ENCODE results near the gene SEPTIN8.

The SEPTIN8 gene, protein sequence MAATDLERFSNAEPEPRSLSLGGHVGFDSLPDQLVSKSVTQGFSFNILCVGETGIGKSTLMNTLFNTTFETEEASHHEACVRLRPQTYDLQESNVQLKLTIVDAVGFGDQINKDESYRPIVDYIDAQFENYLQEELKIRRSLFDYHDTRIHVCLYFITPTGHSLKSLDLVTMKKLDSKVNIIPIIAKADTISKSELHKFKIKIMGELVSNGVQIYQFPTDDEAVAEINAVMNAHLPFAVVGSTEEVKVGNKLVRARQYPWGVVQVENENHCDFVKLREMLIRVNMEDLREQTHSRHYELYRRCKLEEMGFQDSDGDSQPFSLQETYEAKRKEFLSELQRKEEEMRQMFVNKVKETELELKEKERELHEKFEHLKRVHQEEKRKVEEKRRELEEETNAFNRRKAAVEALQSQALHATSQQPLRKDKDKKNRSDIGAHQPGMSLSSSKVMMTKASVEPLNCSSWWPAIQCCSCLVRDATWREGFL

DNA sequence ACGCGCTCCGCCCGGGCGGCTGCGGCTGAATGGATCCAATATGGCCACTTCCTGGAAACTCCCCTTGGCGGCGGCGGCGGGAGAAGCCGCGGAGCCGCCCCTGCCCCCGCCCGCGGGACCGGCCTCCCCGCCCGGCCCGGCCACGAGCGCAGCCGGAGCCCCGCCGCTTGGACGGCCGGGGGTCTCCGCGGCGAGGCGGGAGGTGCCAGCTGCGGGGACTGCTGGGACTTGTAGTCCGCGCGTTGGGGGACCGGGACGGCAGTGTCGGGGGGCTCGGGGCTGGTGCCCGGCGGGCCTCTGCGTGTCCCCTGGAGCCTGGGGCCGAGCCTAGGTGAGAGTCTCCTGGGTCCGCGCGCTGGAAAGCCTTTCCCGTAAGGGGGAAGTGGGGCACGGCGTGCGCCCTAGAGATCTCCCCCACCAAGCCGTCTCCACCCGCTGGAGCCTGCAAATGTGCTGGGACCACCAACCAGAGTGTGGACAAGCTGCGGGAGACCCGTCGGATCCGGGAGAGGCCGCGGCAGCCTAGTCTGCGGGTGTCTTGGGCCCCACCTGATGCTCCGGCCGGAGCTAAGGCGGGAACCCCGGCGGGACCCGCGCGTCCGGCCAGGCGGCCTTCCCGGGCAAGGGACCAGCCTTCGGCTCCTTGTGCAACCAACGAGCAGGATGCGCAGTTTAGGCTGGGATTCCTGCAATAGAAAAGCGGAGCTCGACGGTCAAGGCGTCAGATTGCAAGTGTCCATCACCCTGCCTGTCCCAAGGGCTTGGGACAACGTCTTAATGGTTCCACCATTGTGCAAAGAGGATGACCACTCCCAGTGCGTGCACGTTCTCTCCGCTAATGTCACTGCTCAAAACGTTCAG, at the start of gene SEPTIN8:
SEPTIN8 (minus strand) TSS at position 31 of the 861 bp plus-strand sequence. CDS start 102 bp downstream, outside the sequence.
- DNase-seq: peak in 1 of 2 experiments; percentile 28

DNA sequence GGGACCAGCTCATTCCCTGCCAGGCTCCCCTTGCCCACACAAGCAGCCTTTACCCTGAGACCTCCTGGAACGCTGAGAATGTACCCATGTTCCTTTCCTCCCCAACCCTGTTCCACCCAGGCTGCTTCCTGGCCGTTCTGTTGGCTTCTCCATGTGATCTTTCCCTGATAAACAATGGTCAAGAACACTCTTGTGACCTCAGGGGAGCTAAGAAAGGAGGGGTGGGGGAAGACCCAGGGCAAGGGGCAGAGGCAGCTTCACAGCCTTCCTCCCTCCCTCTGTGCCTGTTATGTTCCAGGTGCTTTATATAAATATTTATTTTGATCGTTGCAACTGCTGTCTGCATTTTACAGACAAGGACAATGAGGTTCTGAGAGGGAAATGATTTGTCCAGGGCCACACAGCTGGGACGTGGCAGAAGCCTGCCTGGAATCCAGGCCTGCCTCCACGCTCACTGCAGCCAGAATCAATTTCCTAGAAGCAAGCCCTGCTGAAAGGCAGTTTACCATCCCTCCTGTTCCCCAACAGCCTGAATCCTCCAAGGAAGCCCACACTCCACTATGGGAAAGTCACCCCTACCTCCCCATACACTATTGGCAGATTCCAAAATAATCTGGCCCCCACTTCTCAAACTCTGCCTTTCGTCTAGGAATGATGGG, 49.5 kb upstream of the SEPTIN8 start:
- no peak for DNase-seq

DNA sequence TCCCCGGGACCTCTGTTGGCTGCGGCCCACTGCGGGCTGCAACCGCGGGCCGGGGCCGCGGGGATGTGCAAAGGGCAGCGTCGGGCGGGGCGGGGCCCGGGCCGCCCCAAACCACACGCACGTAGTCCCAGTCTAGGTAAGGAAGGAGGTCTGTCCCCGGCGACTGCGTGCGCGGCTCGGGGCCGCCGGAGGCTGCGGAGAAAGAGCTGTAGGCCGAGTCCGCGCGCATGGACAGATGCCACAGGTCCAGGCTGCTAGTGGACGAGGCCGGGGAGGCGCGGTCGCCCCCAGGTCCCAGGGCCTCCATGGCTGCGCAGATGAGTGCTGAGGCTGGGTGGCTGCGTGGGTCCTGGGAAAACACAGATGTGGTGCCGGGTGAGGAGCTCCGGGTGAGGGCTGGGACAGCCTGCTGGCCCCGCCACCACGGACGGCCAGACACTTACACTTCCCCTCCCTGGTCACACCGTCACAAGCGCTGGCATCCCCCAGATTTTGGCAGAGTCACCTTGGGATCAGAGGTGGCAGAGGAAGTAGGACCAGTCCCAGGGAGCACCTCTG, 48.9 kb upstream of the SEPTIN8 start:
- DNase-seq: no peak

DNA sequence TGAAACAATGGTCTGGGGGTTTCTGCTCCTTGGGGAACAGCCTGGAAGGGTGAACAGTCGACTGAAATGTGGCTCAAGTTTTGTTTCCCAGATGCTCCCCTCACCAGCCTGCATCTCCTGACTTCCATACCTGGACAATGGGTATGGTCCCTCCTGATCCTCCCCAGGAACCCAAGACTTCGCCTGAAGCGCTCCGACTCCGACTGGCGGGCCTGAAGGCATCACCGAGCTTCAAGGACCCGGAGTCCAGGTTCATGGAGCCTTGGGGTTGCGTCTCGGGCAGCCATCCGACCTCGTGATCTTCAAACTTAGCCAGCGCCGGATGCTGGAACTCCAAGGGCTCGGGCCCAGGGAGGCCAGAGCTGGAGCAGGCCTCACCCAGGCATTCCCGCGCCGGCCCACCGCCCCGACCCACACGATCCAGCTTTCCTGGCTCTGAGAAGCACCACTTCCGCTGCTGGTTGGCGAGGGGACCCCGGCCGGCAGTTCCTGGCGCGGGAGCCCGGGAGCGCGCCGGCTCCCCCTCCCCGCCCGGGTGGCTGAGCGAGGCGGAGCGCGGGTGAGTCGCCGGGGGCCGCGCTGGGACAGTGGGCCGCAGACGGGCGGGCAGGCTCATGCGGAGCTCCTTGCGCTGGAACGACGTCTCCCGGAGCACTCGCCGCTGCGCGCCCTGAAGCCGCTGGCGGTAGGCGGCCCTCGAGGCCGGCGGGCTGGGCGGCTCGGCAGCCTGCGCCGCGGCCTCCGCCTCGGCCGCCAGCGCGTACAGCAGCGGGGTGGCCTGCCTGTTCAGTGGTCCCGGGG, 48.2 kb upstream of the SEPTIN8 start:
- no peak for DNase-seq

- DNase-seq: no peak
Observed at GRCh38 chr5:132824426-132824825, 47.4 kb upstream of the SEPTIN8 start.

- DNase-seq: no peak
Observed at GRCh38 chr5:132823481-132824050, 46.5 kb upstream of the SEPTIN8 start.

DNA sequence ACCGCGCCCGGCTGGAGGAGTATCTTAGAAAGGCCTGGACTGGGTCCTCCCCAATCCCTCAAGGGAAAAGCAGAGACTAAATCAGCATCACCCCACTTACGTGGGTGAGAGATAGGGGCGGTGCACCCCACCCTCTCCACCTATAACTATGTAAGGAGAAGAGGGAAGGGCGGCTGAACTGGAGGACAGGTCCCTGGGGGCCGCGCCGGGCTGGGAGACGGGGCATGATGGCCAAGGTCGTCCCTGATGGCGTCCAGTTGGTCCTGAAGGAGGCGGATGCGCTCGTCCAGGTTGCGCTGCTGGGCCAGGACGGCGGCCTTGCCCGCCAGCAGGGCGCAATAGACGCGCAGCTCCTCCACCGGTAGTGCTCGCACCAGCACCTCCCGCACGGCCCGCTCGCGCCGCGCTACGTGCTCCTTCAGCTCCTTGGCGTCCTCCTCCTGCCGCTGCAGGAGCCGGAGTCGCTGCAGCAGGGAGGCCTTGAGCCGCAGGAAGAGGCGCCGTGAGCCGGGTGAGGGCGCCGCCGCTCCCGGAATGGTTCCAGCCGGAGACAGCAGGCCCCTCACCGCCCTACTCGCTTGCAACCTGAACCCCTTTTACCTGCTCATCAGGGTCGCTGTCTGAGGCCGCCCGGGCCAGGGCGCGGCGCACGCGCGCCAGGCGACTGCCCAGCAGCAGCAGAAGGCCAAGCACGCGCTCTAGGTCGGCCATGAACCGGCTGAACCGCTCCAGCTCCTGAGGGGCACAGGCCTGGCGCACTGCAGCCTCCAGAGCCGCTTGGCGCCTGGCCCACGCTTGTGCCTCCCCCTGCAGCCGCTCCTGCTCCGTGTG, 45.8 kb upstream of the SEPTIN8 start:
- DNase-seq: no peak

DNA sequence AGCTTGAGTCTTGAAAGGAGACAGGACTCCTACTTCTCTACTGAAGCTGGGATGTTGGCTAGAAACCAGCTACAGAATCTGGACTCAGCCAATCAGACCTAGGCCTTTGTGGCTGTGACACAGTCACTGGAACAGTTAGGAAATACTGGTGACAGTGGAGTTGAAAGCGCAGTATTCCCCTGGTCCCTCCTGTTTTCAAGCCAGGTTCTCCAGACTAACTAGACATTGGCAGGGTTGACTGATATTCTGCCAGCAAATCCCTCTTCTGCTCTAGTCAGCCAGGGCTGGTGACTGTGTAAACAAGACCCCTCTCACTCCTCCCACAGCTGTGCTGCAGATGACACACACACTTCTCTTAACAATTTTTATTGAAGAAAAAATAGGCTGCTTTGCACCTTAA, 44.8 kb upstream of the SEPTIN8 start:
- no peak for DNase-seq

DNA sequence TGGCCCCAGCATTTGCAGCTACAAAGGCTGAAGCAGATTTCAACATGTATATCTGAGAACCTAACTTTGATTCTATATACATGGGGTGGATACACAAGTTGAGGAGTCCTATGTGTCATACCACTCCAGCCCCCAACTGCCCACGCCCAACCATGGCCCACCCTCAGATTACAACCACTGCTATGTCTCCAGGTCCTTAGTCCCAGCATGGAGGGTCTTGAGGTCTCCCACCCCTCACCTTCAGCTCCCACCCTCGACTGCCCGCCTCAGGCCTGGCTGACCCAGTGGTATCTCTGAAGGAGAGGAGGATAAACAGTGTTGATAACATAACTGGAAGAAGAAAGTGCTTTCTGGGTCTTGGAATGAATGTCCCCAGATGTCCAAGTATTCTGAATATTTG, 44.3 kb upstream of the SEPTIN8 start:
- DNase-seq: no peak

GRCh38 chr5:132820162-132820754, 43.2 kb upstream of the SEPTIN8 start:
- DNase-seq: peak; percentile 64 to 77

DNA sequence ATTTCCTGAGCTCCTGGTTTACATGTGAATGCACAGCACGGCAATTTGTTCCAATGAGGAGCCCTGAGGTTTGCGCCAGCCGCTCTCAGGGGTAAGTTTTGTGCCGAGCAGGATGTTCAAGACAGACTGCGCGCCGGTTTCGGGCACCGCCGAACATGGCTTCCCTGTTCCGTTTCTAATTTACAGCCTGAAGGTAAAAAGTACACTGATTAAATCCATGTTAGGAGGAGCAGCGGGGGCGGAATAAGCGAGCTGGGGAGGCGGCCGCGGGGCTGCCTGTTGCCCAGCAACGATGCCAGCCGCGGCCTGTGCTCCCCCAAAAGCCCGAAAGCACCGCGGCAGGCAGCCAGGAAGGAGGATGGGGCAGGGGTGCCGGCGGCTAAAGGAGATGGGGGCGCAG, 42.4 kb upstream of the SEPTIN8 start:
- DNase-seq: no peak

DNA sequence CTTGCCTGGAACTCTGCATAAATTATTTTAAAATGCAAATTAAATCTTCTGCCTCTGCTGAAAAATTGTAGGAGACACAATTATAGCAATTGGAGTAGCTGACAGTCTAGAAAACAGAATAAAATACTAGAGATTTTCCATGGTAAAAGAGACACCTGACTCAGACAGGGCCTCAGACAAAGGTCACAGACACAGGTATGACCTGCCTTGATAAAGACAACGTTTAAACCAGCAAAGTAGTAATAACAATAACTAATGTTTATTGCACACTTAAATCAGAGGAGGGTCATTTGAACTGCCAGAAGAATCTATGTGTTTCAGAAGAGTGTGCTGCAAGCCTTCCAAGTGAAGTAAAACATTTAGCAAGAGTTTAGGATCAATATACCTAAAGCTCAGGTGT, 40.0 kb upstream of the SEPTIN8 start:
- no peak for DNase-seq

GRCh38 chr5:132816554-132816953, 39.5 kb upstream of the SEPTIN8 start:
- DNase-seq: no peak

DNA sequence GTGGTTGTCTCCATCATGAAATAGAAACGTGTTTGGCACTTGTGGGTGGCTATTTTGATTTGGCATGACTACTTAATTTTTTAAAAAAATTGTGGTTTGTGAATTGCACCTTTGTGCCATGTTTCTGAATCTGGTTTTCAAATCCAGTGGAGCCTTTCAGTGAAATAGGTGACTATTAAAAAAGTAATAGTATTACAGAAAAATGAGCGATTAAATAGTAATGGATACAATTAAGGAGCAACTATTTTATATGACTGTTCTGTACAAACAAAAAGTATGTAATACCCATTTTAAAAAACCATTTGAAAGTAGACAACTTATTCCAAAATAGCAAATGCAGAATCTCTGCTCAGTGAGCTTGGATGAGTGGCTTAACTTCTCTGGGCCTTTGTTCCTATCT, 39.0 kb upstream of the SEPTIN8 start:
- no peak for DNase-seq

- DNase-seq: no peak
Observed at GRCh38 chr5:132815454-132815853, 38.4 kb upstream of the SEPTIN8 start.

GRCh38 chr5:132814503-132815294, 37.7 kb upstream of the SEPTIN8 start:
- DNase-seq: no peak

DNA sequence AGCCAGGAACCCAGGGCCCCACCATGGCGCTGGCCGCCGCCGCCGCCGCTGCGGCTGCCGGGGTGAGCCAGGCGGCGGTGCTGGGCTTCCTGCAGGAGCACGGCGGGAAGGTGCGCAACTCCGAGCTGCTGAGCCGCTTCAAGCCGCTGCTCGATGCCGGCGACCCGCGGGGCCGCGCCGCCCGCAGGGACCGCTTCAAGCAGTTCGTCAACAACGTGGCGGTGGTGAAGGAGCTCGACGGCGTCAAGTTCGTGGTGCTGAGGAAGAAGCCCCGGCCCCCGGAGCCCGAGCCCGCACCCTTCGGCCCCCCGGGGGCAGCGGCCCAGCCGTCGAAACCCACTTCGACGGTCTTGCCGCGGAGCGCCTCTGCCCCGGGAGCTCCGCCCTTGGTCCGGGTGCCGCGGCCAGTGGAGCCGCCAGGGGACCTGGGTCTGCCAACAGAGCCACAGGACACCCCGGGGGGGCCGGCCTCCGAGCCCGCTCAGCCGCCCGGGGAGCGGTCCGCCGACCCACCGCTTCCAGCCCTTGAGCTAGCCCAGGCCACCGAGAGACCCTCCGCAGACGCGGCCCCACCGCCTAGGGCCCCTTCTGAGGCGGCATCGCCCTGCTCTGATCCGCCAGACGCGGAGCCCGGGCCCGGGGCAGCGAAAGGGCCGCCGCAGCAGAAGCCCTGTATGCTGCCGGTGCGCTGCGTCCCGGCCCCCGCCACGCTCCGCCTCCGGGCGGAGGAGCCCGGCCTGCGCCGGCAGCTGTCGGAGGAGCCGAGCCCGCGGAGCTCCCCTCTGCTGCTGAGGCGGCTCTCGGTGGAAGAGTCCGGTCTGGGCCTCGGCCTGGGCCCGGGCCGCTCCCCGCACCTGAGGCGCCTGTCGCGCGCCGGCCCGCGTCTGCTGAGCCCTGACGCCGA, 36.8 kb upstream of the SEPTIN8 start:
- DNase-seq: peak; percentile 24 to 30

Data from NCI-H2081 (cell line).